SU-DHL-6 (cell line): ENCODE results near the gene SCARB1.

Experiments used
- EZH2phosphoT487 ChIP-seq: fragments of 200-600 bp; sonication (generic), shearing (Covaris generic); conservative IDR thresholded peaks from 2 replicates; pipeline ENCODE4 v1.6.1; 2018; ENCODE audit warnings: mild to moderate bottlenecking, antibody characterized with exemption, low read length, moderate library complexity, mixed read lengths
- TF ChIP-seq, protein P1 (sequence below): fragments of 200-600 bp; sonication (generic); IDR thresholded peaks from one replicate; pipeline ENCODE4 v1.5.1; 2017; ENCODE audit warnings: antibody characterized with exemption, mild to moderate bottlenecking, low read length, moderate library complexity; ENCODE audit not compliant: insufficient read depth, poor library complexity, severe bottlenecking

DNA sequence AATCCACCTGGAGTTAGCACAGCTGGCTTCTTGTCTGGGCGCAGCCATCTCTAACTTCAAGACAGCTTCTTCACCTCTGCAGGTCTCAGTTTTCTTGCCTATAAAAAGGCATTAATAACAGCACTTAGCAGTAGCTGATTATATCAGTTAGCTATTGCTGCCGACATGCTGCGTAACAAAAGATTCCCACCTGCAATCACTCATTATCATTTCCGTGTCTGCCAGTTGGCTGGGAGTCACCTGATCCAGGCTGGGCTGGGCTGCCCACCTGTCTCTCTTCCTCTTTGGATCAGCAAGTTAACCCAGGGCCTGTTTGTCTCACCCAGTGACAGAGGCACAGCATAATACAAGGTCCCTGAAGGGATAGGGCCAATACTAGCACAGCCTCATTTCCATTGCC, 109.7 kb downstream of the SCARB1 start:
- TF ChIP-seq, protein P1, sequence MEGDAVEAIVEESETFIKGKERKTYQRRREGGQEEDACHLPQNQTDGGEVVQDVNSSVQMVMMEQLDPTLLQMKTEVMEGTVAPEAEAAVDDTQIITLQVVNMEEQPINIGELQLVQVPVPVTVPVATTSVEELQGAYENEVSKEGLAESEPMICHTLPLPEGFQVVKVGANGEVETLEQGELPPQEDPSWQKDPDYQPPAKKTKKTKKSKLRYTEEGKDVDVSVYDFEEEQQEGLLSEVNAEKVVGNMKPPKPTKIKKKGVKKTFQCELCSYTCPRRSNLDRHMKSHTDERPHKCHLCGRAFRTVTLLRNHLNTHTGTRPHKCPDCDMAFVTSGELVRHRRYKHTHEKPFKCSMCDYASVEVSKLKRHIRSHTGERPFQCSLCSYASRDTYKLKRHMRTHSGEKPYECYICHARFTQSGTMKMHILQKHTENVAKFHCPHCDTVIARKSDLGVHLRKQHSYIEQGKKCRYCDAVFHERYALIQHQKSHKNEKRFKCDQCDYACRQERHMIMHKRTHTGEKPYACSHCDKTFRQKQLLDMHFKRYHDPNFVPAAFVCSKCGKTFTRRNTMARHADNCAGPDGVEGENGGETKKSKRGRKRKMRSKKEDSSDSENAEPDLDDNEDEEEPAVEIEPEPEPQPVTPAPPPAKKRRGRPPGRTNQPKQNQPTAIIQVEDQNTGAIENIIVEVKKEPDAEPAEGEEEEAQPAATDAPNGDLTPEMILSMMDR, result no peak
- TF ChIP-seq EZH2phosphoT487, result no peak
